ENCODE results near the gene TMEM132C.
"Not testable (repeated sequence)": the region's sequence is repeated elsewhere in the genome, so short reads cannot be mapped to it uniquely, and the experiment has no call there.

Gene TMEM132C

DNA sequence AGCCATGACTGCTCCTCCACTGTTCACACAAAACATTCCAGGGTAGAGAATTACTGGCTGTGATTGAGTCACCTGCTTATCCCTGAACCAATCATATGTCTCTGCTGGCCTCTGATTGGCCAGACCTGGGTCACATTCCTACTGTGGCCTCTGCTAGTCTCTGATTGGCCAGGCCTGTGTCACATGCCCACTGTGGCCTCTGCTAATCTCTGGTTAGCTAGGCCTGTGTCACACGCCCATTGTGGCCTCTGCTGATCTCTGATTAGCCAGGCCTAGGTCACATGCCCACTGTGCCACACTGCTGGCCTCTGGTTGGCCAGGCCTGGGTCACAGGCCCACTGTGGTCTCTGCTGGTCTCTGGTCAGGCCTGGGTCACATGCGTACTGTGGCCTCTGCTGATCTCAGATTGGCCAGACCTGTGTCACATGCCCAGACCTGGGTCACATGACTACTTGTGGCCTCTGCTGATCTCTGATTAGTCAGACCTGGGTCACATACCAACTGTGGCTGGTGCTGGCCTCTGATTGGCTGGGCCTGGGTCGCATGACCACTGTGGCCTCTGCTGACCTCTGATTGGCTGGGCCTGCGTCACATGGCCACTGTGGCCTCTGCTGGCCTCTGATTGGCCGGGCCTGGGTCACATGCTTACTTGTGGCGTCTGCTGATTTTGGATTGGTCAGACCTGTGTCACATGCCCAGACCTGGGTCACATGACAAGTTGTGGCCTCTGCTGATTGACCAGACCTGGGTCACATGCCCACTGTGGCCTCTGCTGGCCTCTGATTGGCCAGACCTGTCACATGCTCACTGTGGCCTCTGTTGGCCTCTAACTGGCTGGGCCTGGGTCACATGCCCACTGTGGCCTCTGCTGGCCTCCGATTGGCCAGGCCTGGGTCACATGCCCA lies 305.2 kb downstream of the TMEM132C start:
- peak; percentile 37 for DNase-seq

DNA sequence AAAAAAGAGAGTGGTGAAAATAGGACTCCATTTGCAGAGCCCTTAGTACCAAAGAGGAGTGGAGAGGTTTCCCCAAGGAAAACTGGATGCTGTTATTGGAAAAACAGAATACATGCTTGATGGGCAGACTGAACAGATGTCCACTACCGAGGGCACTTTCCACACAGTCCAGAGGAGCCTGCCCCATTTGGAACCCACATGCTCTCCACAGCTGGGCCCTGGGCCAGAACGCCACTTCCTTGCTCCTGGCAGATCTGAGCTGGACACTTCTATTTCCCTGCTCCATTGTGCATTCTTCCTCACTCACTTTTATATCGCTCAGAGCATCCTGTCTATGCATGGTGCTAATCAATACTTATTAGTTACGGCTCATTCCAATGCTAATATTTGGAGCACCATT lies 306.9 kb downstream of the TMEM132C start:
- DNase-seq: no peak

DNA sequence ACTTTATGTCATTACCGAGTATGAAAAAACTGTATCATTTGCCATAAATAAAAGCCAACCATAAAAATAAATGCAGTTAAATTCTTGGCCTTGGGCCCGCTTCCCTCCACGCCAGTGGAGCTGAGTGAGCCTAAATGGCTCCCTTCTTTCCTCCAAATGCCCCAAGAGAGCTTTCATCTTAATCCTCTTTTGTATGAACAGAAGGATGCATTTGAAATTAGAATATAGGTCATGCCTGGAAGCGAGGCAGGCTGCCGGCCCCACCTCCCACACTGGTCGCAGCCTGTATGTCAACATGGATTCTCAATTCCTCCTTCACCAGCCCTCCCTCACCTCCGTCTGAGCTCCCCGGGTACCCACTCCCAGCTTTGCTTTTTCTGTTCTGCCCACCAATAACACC lies 311.1 kb downstream of the TMEM132C start:
- no peak for DNase-seq

DNA sequence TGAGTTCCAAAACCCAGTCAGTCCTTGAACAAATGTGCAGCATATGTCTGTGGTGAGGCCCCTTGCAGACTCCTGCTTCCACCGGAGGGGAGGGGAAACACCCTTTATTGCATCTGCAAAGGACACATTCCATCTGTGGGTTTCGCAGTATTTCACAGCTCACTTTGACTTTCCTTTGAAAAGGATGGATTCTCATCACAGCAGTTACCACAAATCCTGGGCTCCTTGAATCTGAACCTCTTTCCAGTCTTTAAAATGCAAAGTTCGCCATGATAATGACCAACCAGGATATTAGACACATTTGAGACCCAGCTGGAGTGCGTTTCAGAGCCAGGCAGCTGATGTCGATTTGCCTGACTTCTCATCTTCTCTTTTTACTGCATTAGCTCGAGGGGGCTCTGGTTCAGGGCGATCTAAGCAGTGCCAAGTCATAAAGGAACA lies 314.4 kb downstream of the TMEM132C start:
- DNase-seq: no peak

DNA sequence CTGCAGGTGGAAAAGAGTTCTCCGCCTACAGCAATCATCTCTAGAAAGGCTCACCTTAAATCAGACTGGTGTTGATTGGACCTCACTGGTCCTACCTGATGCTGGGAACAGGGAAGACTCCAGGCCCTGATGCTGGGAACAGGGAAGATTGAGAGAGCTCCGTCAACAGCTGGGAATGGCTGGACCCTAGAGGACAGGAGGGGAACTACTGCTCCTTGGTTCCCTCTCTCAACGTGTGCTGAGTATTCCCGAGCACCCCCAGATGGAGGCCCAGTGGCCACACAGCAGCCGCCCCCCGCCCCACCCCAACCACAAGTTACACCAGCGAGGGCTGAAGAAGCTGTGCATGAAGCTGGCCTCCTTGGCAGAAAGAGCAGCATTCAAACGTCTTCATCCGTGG lies 316.5 kb downstream of the TMEM132C start:
- no peak for DNase-seq

DNA sequence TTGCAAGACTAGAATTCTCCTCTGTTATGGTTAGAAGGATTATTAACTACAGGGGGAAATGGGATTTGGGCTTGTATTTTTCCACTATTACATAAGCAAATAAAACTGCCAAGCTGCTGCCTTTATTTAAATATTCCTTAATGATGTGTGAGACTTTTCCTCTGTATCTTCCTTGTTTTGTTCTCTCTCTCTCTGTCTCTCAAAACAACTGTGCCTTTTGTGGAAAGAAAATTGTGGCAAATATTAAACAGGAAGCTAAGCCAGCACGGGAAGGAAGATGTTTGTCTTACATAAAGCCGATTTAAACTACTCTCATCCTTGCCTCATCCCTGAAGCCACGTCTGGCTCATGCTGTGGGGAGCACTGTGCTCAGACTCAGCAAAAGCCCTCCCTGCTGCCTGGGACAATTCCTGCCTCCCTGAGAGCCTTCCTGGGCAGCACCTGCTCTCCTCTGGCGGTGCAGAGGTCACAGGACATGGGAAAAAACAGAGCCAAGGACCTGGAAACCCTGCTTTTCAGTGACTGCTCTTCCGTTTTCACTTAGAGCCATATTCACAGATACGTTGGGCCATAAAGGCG lies 319.6 kb downstream of the TMEM132C start:
- DNase-seq: no peak

DNA sequence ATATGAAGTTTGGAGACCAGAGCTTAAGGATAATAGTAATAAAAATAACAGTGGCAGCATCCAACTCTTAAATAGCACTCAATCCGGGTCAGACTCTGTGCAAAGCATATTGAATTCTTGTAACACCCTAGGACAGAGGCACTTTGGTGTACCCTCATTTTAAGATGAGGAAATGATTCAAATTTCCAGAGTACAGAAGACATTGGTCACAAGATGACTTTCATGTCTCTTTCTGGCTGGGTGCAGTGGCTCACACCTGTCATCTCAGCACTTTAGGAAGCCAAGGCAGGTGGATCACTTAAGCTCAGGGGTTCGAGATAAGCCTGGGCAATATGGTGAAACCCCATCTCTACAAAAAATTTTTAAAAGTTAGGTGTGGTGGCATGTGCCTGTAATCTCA lies 320.9 kb downstream of the TMEM132C start:
- DNase-seq: no peak

DNA sequence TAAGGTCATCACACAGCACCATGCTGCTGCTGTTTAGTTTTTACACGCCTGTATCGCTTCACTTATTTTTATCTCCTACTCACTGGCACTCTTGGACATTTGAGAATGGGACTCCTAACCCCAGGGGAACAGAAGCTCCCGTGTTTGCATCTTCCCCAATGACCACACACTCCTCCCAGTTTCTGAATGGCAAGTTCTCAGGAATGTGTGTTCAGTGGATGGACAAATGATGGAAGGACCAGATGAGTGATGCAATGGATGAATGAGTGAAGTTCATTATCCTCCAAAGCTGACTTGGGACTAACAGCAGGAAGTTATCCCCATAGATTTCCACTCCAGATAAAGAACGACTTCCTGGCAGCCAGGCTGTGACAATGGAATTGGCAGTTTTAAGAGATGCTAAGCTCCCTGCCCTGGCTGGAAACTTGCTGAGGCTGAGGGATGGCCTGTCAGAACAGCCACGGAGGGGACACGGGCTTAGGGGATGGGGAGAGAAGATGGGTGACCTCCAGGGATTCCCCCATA lies 325.3 kb downstream of the TMEM132C start:
- no peak for DNase-seq

DNA sequence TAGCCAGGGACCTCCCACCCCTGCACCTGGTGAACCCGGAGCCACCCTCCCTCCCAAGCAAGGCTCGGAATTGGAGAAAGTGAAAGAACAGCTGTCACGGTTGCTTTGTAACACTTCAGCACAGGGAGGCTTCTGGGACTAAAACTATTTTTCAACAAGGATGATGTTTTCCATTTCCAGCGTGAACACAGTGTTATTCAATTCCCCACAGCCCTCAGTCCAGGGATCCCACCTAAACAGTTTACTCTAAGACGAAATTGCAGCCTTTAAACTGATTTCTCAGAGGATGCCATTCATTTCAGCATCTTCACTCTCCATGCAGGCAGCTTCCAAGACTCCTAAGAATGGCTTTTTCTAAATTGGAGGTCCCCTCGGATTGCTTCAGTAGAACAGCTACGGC lies 327.6 kb downstream of the TMEM132C start:
- DNase-seq: no peak

DNA sequence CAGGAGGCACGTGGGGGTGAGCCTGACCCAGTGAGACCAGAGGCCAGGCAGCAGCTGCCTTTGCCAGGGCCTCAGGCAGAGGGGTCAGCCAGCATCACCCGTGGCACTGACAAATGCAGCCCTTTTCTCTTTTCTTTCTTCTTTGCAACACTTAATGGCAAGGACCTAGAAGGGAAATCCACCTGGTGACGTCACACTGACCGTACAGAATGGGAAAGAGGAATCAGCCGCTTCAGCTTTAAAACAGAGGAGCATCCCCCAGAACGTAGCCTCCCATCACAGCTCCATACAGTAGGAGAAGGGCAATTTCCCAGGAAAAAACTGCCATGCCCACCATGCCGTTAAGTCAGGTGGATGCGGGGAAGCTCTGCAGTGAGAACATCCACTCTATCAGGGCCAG lies 328.6 kb downstream of the TMEM132C start:
- no peak for DNase-seq

DNA sequence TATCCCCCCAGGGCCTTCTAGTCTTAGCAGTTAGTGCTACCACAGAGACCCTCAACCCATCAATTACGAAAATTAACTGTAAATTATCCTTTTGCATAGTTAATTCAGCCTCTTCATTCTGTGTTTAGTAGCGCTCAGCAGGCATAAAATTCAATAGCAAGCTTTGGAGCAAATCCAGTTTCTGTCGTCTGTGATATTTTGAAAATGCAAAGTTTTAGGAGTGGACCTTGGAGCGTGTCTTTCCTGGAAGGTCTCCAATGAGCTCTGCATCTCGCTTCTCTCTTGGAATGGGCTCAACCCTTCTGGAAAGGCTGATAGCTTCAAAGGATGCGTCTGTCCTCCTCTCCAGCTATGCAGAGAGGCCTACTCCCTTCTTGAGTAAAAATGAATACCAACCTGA lies 333.9 kb downstream of the TMEM132C start:
- no peak for DNase-seq

DNA sequence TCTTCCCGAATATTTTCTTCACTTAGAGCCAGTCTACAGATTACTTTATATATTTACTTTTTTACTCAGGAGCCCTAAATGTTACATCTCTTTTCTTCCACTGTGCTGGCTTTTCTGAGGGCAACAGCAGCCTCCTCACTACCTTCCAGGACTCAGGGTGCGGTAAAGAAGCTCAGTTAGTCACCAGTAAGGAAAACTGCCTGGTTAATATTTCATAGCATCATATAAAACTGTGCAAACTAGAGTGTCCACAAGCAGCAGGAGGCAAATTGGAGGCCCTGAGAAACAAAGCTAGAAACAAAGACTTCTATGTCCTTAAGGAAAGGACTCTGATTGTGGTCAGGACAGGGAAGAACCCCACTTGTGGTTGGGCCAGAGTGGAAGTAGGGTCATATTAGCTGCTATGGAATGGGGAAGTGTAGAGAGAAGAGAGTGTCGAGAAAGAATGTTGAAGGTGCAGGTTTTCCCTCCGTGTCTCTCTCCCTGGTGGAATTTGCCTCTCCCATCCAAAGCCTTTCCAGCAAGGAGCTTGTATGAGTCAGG lies 336.7 kb downstream of the TMEM132C start:
- no peak for DNase-seq

DNA sequence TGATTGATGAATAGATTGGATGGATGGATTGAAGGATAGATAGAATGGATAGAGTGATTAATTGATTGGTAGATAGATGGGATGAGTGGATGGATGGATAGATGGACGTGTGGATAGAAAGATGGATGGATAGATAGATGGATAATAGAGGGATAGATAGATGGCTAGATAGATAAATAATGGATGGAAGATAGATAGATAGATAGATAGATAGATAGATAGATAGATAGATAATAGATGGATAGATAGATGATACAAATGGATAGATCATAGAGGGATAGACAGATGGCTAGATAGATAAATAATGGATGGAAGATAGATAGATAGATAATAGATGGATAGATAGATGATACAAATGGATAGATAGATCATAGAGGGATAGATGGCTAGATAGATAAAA lies 337.2 kb downstream of the TMEM132C start:
- not testable (repeated sequence) for DNase-seq

DNA sequence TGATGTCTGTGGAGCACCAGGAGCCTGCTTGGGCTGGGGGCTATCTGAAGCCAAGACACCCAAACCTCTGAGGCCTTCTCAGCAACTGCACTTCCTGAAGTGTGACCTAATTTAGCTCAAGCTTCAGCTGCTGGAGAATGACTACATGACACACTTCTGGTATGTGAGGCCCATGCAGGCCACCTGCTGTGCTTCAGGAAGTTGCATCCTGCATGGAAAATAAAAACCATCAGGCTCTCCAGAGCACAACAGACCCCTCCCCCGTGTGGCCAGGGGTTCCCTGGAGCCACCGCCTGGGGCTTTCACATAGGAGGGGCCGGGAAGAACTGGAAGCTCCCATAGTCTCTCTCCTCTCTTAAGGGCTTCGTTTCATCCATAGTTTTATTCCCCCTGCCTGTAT lies 339.1 kb downstream of the TMEM132C start:
- DNase-seq: no peak

DNA sequence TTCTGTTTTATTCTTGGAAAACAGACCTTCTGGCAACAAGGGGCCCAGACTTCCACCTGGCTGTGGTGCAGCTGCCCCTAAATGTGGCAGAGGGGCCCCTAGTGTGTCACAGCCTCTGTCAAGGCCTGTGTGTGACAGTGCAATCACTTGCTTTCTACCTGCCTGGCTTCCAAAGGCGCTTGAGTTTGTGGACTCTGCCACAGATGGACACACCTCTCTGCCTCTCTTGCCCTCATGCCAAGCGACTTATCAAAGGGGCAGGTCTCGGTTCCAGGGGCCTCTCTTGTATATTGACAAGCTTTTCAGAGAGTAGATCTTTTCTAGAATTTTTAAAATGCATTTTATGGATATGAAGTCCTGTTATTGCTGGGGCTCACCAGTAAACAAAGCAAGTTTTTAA lies 339.6 kb downstream of the TMEM132C start:
- DNase-seq: no peak

DNA sequence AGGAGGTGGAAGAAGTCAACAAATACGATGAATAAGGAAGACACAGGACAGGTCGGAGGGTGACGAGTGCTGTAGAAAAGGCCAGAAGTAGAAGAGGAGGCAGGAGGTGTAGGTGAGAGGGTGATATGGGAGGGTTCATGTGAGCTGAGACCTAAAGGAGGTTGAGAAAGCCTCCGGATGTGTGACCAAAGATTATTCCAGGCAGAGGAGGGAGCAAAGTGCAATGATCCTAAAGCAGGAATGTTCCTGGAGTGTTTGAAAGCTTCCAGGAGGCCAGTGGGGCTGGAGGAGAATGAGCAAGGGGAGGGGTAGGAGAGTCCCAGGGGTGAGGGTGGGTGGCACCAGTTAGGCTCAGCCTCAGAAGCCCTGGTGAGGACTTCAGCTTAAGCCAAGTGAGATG lies 340.0 kb downstream of the TMEM132C start:
- DNase-seq: no peak

DNA sequence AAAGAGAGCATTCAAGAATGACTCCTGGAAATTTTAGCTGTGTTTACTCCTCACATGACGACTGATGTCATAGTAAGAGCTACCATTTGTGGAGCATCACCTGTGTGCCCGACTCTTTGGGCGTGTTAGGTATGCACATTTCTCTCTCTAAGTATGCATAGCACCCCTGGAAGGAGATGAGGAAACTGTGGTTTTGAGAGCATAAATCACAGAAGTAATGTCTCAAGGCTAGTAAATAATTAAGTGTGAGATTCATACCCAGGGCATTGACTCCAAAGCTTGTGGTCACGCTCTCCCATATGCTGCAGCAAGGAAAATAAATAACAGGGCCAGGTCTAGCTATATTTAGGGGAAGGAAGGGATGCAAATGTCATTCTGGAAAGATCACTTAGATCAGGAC lies 340.7 kb downstream of the TMEM132C start:
- no peak for DNase-seq

DNA sequence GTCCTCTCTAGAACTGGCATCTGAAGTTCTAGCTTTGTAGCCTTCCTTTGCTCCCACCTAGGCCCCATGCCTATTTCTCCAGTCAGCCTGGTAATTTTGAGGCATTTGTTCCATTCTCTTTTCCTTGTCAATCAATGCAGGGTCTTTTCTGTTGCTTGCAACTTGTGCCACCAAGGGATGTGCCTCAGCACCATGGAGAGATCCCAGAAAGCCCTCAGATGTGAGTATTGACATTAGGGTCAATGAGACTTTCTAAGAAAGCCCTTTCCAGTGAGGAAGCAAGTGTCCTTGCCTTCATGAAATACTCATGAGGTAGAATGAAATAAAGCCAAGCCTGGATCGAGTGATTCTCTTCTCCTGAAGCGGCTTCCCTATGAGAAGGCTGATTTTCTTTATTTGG lies 342.9 kb downstream of the TMEM132C start:
- no peak for DNase-seq

DNA sequence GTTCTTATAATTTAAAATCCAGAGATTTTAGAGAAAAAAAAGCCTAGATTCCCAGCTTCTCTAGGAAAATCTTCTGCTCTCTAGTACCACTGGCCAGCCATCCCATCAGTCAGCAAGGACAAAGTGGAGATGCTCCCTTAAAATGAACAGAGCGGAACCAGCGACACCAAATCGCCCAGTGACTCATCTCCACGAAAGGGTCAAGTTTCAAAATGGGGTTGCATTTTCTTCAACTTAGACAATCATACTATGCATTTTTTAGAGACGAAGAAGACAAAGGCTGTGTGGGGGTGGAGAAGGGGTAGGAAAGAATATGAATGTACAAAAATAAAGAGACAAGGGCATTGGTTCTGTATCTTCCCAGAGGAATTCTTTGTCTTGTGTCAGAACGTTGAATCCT lies 344.8 kb downstream of the TMEM132C start:
- DNase-seq: no peak

DNA sequence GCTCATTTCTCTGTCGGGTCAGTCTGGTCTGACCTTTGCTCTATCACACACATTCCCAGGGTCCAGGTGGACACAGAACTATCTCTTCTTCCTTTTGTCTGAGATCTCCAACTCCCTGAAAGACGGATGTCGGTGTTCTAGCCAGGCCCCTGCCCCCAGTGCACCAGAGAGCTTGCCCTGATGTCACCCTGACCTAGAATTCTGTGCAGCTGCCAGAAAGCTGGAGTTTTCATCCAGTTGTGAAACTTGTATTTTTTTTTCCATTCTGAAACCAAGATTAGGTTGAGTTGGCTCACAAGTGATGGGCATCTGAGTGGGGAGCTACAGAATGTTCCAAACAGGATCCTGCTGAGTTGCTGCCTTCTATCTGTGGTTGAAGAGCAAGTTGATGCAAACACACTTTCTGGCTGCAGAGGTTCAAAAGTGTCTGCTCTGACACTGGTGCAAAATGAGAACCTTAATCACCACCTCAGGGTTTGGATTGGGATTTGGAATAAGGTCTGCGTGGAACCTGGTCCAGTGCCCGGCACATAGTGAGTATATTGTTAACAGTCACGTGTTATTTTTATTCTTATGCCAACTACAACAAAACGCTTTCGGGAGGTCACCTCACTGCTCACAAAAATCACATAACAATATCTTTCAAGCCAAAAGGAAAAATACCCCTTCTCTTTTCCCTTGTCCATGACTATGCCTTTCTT lies 345.3 kb downstream of the TMEM132C start:
- DNase-seq: no peak

DNA sequence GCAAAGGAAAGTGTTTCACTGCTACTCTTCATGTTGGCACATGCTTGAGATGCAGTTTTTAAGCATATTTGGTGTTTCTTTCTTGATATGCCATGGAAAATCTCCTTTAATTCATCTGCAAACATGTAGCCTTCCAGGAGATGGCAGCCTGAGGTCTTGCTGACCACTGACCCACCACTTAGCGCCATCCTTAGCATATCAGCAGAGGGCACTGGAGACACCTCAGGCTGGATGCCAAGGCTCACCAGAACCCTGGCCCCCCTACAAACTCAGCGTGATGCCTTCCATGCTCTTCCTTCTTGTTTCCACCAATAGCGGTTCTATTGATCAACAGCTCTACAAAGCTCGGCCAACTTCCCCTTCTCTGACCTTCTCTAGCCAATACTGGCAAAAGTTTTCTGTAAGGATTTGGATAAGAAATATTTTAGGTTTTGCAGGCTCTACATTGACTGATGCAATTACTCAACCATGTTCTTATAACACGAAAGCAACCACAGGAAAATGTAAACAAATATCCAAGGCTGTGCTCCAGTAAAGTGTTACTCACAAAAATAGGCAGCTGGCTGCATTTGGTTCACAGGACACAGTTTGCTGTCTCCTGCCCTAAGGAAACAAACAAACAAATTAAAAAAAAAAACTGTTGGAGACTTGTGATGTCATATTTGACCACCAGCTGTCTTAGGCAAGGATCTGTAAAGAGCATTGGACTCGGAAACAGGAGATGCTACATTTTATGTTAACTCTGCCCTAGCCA lies 347.0 kb downstream of the TMEM132C start:
- DNase-seq: no peak

DNA sequence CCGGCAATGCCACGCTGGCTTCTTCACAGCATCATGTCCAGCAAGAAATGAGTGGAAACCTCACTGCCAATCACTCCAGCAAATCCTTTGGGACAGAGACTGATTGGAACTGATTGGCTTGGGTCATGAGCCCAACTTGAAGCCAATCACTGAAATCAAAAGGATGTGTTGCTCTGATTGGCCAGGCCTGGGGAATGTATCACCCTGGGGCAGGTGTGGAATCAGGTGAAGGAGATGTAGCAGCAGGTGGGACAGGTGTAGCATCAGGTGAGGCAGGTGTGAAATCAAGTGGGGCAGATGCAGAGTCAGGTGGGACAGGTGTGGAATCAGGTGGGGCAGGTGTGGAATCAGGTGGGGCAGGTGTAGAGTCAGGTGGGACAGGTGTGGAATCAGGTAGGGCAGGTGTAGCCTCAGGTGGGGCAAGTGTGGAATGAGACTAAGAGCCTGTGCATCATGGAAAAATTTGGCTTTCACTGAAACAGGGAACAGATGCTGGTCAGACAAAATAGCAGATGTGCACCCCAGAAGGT lies 350.4 kb downstream of the TMEM132C start:
- no peak for DNase-seq

Measured in activated CD4-positive, CD25-positive, alpha-beta regulatory T cell treated with anti-CD3 and anti-CD28 coated beads, Interleukin-2, amount 50 U/mL, for 72 hours (primary cell).